ENCODE results near the gene ADAMTS17. TPM values are rescaled to one million over a fixed set of nuclear protein-coding genes. Genes with fewer than 3 reads are reported as not detected.

The ADAMTS17 gene
- total RNA-seq, 1 experiment from 2014 or later: 1.6 TPM

DNA sequence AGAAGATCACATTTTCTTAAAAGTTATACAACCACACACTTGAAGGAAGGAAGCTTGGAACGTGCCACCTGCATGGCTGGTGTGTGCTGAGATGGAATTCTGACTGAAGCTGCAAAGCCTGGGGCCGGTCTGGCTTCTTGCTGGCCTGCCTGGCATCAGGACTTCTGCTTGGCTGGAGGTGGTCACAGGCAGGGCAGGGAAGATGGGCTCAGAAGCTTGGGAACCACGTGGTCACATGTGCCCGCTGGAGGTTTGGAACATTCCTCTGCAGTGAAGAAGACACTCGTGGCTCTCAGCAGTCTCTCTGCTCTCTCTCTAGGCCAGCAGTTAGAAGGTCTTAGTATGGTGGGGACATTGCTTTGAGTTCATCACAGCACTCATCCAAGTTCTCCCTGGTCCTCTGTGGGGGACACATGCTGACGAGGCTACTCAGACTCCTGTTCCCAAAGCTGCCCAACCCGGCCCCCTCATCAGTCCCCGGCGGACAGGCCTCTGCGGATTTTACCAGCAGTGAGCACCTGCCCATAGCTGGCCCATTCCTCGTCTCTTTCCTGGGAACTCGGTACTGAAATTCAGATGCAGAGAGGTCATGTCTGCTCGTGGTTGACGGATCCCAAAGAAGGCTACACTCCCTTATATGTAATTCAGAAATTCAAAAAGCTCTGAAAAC lies 229.0 kb downstream of the ADAMTS17 start:
- Histone ChIP-seq H3K4me3 (ENCODE audit: low read depth in 2 of 2, low read length in 2 of 2) (no peak overlapping the region), H3K36me3 (ENCODE audit: control insufficient read depth, insufficient read depth, low read length) (no peaks in the 10 kb centered on the region), H3K9me3 (ENCODE audit: control insufficient read depth, insufficient read depth, low read depth, low read length) (no peaks in the 10 kb centered on the region), H3K27ac (ENCODE audit: low read length) (no peak overlapping the region), H3K27me3 (ENCODE audit: control insufficient read depth, insufficient read depth, low read length) (no peaks in the 10 kb centered on the region), H3K4me1 (ENCODE audit: control insufficient read depth, insufficient read depth, low read length) (peaks cover 6% of the 10 kb centered on the region)
- no peak for TF ChIP-seq TCF7L2 (IDR thresholded peaks at IDR 0.05; ENCODE audit: low read depth, low read length)
- TF ChIP-seq POLR2AphosphoS5 (IDR thresholded peaks at IDR 0.05; ENCODE audit: low read depth, low read length): no peak
- no peak for TF ChIP-seq SIN3A (IDR thresholded peaks at IDR 0.05; ENCODE audit: borderline replicate concordance, insufficient read depth, low read depth, low read length)
- TF ChIP-seq, protein P1, sequence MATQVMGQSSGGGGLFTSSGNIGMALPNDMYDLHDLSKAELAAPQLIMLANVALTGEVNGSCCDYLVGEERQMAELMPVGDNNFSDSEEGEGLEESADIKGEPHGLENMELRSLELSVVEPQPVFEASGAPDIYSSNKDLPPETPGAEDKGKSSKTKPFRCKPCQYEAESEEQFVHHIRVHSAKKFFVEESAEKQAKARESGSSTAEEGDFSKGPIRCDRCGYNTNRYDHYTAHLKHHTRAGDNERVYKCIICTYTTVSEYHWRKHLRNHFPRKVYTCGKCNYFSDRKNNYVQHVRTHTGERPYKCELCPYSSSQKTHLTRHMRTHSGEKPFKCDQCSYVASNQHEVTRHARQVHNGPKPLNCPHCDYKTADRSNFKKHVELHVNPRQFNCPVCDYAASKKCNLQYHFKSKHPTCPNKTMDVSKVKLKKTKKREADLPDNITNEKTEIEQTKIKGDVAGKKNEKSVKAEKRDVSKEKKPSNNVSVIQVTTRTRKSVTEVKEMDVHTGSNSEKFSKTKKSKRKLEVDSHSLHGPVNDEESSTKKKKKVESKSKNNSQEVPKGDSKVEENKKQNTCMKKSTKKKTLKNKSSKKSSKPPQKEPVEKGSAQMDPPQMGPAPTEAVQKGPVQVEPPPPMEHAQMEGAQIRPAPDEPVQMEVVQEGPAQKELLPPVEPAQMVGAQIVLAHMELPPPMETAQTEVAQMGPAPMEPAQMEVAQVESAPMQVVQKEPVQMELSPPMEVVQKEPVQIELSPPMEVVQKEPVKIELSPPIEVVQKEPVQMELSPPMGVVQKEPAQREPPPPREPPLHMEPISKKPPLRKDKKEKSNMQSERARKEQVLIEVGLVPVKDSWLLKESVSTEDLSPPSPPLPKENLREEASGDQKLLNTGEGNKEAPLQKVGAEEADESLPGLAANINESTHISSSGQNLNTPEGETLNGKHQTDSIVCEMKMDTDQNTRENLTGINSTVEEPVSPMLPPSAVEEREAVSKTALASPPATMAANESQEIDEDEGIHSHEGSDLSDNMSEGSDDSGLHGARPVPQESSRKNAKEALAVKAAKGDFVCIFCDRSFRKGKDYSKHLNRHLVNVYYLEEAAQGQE (IDR thresholded peaks at IDR 0.05; ENCODE audit: insufficient read depth in 1 of 2, low read depth in 2 of 2, low read length in 1 of 2): no peak
- TF ChIP-seq, protein P2, sequence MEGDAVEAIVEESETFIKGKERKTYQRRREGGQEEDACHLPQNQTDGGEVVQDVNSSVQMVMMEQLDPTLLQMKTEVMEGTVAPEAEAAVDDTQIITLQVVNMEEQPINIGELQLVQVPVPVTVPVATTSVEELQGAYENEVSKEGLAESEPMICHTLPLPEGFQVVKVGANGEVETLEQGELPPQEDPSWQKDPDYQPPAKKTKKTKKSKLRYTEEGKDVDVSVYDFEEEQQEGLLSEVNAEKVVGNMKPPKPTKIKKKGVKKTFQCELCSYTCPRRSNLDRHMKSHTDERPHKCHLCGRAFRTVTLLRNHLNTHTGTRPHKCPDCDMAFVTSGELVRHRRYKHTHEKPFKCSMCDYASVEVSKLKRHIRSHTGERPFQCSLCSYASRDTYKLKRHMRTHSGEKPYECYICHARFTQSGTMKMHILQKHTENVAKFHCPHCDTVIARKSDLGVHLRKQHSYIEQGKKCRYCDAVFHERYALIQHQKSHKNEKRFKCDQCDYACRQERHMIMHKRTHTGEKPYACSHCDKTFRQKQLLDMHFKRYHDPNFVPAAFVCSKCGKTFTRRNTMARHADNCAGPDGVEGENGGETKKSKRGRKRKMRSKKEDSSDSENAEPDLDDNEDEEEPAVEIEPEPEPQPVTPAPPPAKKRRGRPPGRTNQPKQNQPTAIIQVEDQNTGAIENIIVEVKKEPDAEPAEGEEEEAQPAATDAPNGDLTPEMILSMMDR (IDR thresholded peaks at IDR 0.05): no peak
- in situ Hi-C loops (cut with HindIII; ENCODE audit: low pct_unique_long_range_greater_than_20kb, low sequenced_read_pairs): no loop called here
- CTCF ChIA-PET: no interaction called here
- ATAC-seq (no peak), DNase-seq (ENCODE audit: low read depth, low spot score) (no peak)
- POLR2A ChIA-PET: no interaction called here
- BruUV-seq (replicated peaks): no TSS peak
- intact Hi-C loops (cut with micrococcal nuclease; ENCODE audit: unreplicated experiment): loop anchor here (1.0 kb wide), 1 partner anchor 25 kb away; no protein-coding TSS in a partner anchor

DNA sequence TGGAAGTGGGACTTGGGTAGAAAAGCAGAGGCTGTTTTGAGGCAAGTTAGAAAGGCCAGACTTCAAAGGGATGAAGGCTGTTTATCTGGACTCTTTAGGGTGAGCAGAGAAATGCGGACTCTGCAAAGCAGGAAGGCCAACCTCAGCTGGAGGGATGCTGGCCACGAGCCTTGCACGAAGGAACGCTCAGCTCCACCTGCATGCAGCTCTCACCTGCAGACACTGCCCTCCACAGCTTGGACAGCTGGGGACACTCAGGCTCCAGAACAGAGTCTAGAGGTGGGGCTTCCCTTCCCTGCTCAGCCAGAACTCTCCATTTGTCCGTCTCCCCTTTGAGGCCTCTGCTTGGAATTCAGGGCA lies 229.7 kb downstream of the ADAMTS17 start:
- ChIA-PET POLR2A (no interaction called here), CTCF (no interaction called here)
- peaks cover 6% of the 10 kb centered on the region for H3K4me1 ChIP-seq (ENCODE audit: control insufficient read depth, insufficient read depth, low read length)
- H3K36me3 ChIP-seq (ENCODE audit: control insufficient read depth, insufficient read depth, low read length): no peaks in the 10 kb centered on the region
- ATAC-seq (no peak), DNase-seq (ENCODE audit: low read depth, low spot score) (no peak)
- TF ChIP-seq, protein P2 (IDR thresholded peaks at IDR 0.05): no peak
- TF ChIP-seq, protein P1 (IDR thresholded peaks at IDR 0.05; ENCODE audit: insufficient read depth in 1 of 2, low read depth in 2 of 2, low read length in 1 of 2): no peak
- TF ChIP-seq SIN3A (IDR thresholded peaks at IDR 0.05; ENCODE audit: borderline replicate concordance, insufficient read depth, low read depth, low read length): no peak
- no peak for TF ChIP-seq POLR2AphosphoS5 (IDR thresholded peaks at IDR 0.05; ENCODE audit: low read depth, low read length)
- no peak for TF ChIP-seq TCF7L2 (IDR thresholded peaks at IDR 0.05; ENCODE audit: low read depth, low read length)
- H3K27ac ChIP-seq (ENCODE audit: low read length): no peak overlapping the region
- H3K4me3 ChIP-seq (ENCODE audit: low read depth in 2 of 2, low read length in 2 of 2): no peak overlapping the region
- no TSS peak for BruUV-seq (replicated peaks)
- intact Hi-C loops (cut with micrococcal nuclease; ENCODE audit: unreplicated experiment): loop anchor here (1.0 kb wide), 1 partner anchor 25 kb away; no protein-coding TSS in a partner anchor
- in situ Hi-C loops (cut with HindIII; ENCODE audit: low pct_unique_long_range_greater_than_20kb, low sequenced_read_pairs): no loop called here
- H3K9me3 ChIP-seq (ENCODE audit: control insufficient read depth, insufficient read depth, low read depth, low read length): no peaks in the 10 kb centered on the region
- H3K27me3 ChIP-seq (ENCODE audit: control insufficient read depth, insufficient read depth, low read length): no peaks in the 10 kb centered on the region
